PC-3 (cell line): ENCODE results near the gene AATF. TPM values are rescaled to one million over a fixed set of nuclear protein-coding genes. Genes with fewer than 3 reads are reported as not detected.

Experiments
- ATAC-seq: fragments of 200-7000 bp; cut with Tn5 transposase; 2 replicates; pipeline ENCODE4 v1.9.1; 2020; ENCODE audit warnings: mild to moderate bottlenecking, moderate library complexity
- BruUV-seq: library from RNA; stranded (reverse); fragments of 400-500 nt; replicated peaks from 2 replicates; lab custom pipeline; 2021; lab: Mats Ljungman, UMichigan
- CTCF ChIA-PET: fragments of 300-600 bp; sonication (Branson Sonifier 250); formaldehyde crosslinking; loops from one replicate; lab custom pipeline; 2022; ENCODE audit warnings: antibody characterized with exemption; lab: Charles Lee
- POLR2A ChIA-PET: fragments of 300-600 bp; sonication (Branson Sonifier 250); formaldehyde crosslinking; loops from one replicate; lab custom pipeline; 2022; ENCODE audit warnings: antibody characterized with exemption; ENCODE audit not compliant: unreplicated experiment; lab: Charles Lee
- DNase-seq: peaks from one replicate; pipeline ENCODE4 v3.0.0-alpha.2; 2015
- H2AFZ ChIP-seq: fragments of 300-600 bp; sonication (generic); 2 replicates; pipeline ENCODE4 v1.6.0; 2016; ENCODE audit warnings: antibody characterized with exemption, low read length
- H3F3A ChIP-seq: fragments of 300-600 bp; sonication (generic); one replicate; pipeline ENCODE4 v1.6.0; 2017; ENCODE audit warnings: antibody characterized with exemption, low read length, control low read depth, mild to moderate bottlenecking; ENCODE audit not compliant: unreplicated experiment
- H3K27ac ChIP-seq: fragments of 300-600 bp; sonication (generic); 2 replicates; pipeline ENCODE4 v1.5.1; 2016; ENCODE audit warnings: mild to moderate bottlenecking, low read length
- H3K27me3 ChIP-seq: fragments of 300-600 bp; sonication (generic); 2 replicates; pipeline ENCODE4 v1.6.1; 2016; ENCODE audit warnings: low read length, mixed read lengths
- H3K36me3 ChIP-seq: fragments of 300-600 bp; sonication (generic); 2 replicates; pipeline ENCODE4 v1.6.1; 2016; ENCODE audit warnings: low read depth, mixed run types, low read length, mixed read lengths
- H3K4me1 ChIP-seq: fragments of 300-600 bp; sonication (generic); 2 replicates; pipeline ENCODE4 v1.5.1; 2016; ENCODE audit warnings: low read length; ENCODE audit not compliant: insufficient read depth
- H3K4me2 ChIP-seq: fragments of 300-600 bp; sonication (generic); 2 replicates; pipeline ENCODE4 v1.6.0; 2016; ENCODE audit warnings: low read length
- H3K4me3 ChIP-seq: fragments of 300-600 bp; sonication (generic); 2 replicates; pipeline ENCODE4 v1.5.1; 2016; ENCODE audit warnings: mild to moderate bottlenecking, low read length, mixed read lengths
- H3K79me2 ChIP-seq: fragments of 300-600 bp; sonication (generic); 2 replicates; pipeline ENCODE4 v1.6.1; 2017; ENCODE audit warnings: low read length, mixed read lengths
- H3K9ac ChIP-seq: fragments of 300-600 bp; sonication (generic); 2 replicates; pipeline ENCODE4 v1.6.0; 2016; ENCODE audit warnings: mild to moderate bottlenecking, low read length
- H3K9me2 ChIP-seq: fragments of 300-600 bp; sonication (generic); replicated peaks from 2 replicates; pipeline ENCODE4 v1.6.1; 2016; ENCODE audit warnings: mixed run types, low read length, mixed read lengths
- H3K9me3 ChIP-seq: fragments of 300-600 bp; sonication (generic); 2 replicates; pipeline ENCODE4 v1.6.1; 2016; ENCODE audit warnings: low read length, mixed read lengths
- H4K20me1 ChIP-seq: fragments of 300-600 bp; sonication (generic); 2 replicates; pipeline ENCODE4 v1.6.1; 2016; ENCODE audit warnings: low read length, mixed read lengths
- EZH2 ChIP-seq: fragments of 300-600 bp; sonication (generic); IDR thresholded peaks from one replicate; pipeline ENCODE4 v1.6.1; 2017; ENCODE audit warnings: antibody characterized with exemption, mild to moderate bottlenecking, low read length; ENCODE audit not compliant: unreplicated experiment
- EZH2phosphoT487 ChIP-seq: fragments of 300-600 bp; sonication (generic); IDR thresholded peaks from 2 replicates; pipeline ENCODE4 v1.6.1; 2018; ENCODE audit warnings: mild to moderate bottlenecking, antibody characterized with exemption, low read length, borderline replicate concordance
- intact Hi-C: fragments of 100-400 bp; cut with micrococcal nuclease; formaldehyde crosslinking; loops from 2 replicates; pipeline ENCODE4 v1.9.0; 2023
- total RNA-seq: library from RNA; depleted of rRNA; stranded (reverse); fragments of >200 nt; gene quantifications from 2 replicates; pipeline ENCODE4 v1.2.3, GENCODE V29; 2014
- TF ChIP-seq, protein P1 (sequence below): fragments of 300-600 bp; sonication (generic); conservative IDR thresholded peaks from 2 replicates; pipeline ENCODE4 v1.5.1; 2017; ENCODE audit warnings: antibody characterized with exemption, low read depth, mild to moderate bottlenecking, low read length

The AATF gene
- total RNA-seq, 1 experiment from 2014 or later = 25.5 TPM

DNA sequence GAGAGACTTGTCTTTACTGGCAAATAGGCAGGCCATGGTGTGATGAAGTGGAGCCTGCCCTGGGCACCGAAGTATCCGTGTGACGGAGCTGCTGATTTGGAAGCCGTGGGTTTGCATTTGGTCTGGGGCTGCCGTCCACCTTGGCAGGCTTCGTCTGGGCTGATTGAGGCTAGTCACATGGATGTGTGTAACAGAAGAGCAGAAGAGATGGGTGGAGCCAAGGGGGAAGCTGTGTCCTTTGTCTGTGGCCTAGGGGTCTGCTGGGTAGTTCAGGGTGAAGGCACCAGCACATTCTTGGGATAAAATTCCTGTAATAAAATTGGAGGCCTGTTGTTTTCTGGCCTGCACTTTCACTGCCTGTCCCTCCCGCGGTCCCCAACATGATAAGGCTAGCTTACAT is 106.1 kb downstream of the AATF start:
- BruUV-seq = no TSS peak
- TF ChIP-seq, protein P1, sequence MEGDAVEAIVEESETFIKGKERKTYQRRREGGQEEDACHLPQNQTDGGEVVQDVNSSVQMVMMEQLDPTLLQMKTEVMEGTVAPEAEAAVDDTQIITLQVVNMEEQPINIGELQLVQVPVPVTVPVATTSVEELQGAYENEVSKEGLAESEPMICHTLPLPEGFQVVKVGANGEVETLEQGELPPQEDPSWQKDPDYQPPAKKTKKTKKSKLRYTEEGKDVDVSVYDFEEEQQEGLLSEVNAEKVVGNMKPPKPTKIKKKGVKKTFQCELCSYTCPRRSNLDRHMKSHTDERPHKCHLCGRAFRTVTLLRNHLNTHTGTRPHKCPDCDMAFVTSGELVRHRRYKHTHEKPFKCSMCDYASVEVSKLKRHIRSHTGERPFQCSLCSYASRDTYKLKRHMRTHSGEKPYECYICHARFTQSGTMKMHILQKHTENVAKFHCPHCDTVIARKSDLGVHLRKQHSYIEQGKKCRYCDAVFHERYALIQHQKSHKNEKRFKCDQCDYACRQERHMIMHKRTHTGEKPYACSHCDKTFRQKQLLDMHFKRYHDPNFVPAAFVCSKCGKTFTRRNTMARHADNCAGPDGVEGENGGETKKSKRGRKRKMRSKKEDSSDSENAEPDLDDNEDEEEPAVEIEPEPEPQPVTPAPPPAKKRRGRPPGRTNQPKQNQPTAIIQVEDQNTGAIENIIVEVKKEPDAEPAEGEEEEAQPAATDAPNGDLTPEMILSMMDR = no peak
- TF ChIP-seq EZH2phosphoT487 (no peak), EZH2 (no peak)
- H3K4me1 ChIP-seq = no peaks in the 10 kb centered on the region
- H3K9ac ChIP-seq = no peak overlapping the region
- no peaks in the 10 kb centered on the region for H3K27me3 ChIP-seq
- no peak overlapping the region for H2AFZ ChIP-seq
- H3K27ac ChIP-seq = no peak overlapping the region
- DNase-seq = no peak
- H3K9me2 ChIP-seq = no peaks in the 10 kb centered on the region
- H3K36me3 ChIP-seq = no peaks in the 10 kb centered on the region
- intact Hi-C loops = no loop called here
- no peak overlapping the region for H3K4me2 ChIP-seq
- ATAC-seq = no peak
- no peaks in the 10 kb centered on the region for H3K79me2 ChIP-seq
- no peaks in the 10 kb centered on the region for H3K9me3 ChIP-seq
- ChIA-PET POLR2A (no interaction called here), CTCF (no interaction called here)
- no peaks in the 10 kb centered on the region for H4K20me1 ChIP-seq
- H3K4me3 ChIP-seq = no peak overlapping the region
- H3F3A ChIP-seq = no peaks in the 10 kb centered on the region

DNA sequence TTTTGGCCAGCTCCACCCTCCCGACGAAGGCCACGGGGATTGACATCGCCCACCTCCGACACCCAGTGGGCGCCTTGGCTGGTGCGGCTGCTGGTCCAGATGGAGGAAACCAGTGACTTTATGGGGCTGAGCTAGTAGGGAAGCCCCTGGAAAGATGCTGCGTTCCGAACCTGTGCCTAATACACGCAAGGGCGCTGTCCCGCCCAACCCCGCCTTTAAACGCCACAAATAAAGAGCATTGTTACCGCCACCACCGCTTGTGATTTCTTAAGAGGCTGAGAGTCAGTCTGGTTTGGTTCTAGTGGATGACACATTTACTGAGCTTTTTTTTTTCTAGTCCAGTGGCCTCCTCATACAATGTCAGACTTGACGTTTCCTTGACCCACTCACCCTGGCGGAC is 107.9 kb downstream of the AATF start:
- Histone ChIP-seq H3K4me2 (no peak overlapping the region), H3K79me2 (no peaks in the 10 kb centered on the region), H4K20me1 (no peaks in the 10 kb centered on the region), H3K9me3 (no peaks in the 10 kb centered on the region), H3K27me3 (no peaks in the 10 kb centered on the region), H3K27ac (no peak overlapping the region), H3K36me3 (no peaks in the 10 kb centered on the region), H3K4me3 (no peak overlapping the region), H3K4me1 (no peaks in the 10 kb centered on the region), H3F3A (no peaks in the 10 kb centered on the region), H3K9ac (no peak overlapping the region), H3K9me2 (no peaks in the 10 kb centered on the region), H2AFZ (no peak overlapping the region)
- ChIA-PET CTCF (no interaction called here), POLR2A (no interaction called here)
- ATAC-seq (no peak), DNase-seq (no peak)
- no peak for TF ChIP-seq EZH2phosphoT487
- TF ChIP-seq EZH2 = no peak
- TF ChIP-seq, protein P1 = no peak
- no TSS peak for BruUV-seq
- intact Hi-C loops = no loop called here

DNA sequence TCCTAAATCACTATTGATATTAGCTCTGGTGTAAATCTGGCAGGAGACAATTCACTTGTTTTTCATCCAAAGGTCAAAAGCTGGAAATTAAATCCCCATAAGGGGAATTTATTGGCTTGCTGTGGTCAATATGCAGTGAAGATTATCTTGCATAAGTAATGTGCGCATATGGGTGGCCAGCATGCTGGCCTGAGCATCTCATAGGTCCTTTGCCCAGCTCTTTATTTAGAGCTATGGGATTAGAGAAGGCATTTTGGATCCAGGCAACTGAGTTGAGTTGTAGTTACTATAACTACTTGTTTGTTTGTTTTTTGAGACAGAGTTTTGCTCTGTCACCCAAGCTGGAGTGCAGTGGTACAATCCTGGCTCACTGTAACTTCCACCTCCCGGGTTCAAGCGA is 110.7 kb downstream of the AATF start:
- Histone ChIP-seq H3K27ac (no peak overlapping the region), H3K4me1 (no peaks in the 10 kb centered on the region), H4K20me1 (no peaks in the 10 kb centered on the region), H3K9me2 (no peaks in the 10 kb centered on the region), H3K79me2 (no peaks in the 10 kb centered on the region), H2AFZ (no peak overlapping the region), H3K27me3 (no peaks in the 10 kb centered on the region), H3F3A (no peaks in the 10 kb centered on the region), H3K9me3 (no peaks in the 10 kb centered on the region), H3K4me3 (no peak overlapping the region), H3K4me2 (no peak overlapping the region), H3K9ac (no peak overlapping the region), H3K36me3 (no peaks in the 10 kb centered on the region)
- ChIA-PET CTCF (no interaction called here), POLR2A (interaction anchor here (0.6 kb wide), 1 partner anchor 37 kb away, joined by 3 read pairs; no protein-coding TSS in a partner anchor)
- BruUV-seq = no TSS peak
- DNase-seq (no peak), ATAC-seq (no peak)
- TF ChIP-seq, protein P1 = no peak
- TF ChIP-seq EZH2 = no peak
- TF ChIP-seq EZH2phosphoT487 = no peak
- intact Hi-C loops = no loop called here
